ENCODE measurements around the gene RBM43. TPM values are rescaled to one million over a fixed set of nuclear protein-coding genes. Genes with fewer than 3 reads are reported as not detected.

RBM43 gene
- total RNA-seq, 6 donors from 2014 or later, result 4.4 to 16.8 (median 8.1) TPM

GRCh38 chr2:151265991-151266390, 4.3 kb upstream of the RBM43 start:
- Histone ChIP-seq H3K27ac (no peak overlapping the region), H3K9me3 (no peaks in the 10 kb centered on the region), H3K36me3 (peaks cover under 1 to 13% (median 8%) of the 10 kb centered on the region in 4 donors), H3K4me1 (peaks cover 0 to 8% (median 5%) of the 10 kb centered on the region in 4 donors), H3K27me3 (no peaks in the 10 kb centered on the region), H3K4me3 (no peak overlapping the region)
- no peak for TF ChIP-seq EP300 (IDR thresholded peaks at IDR 0.05)
- TF ChIP-seq POLR2A (IDR thresholded peaks at IDR 0.05), result no peak
- no peak for TF ChIP-seq POLR2AphosphoS5 (IDR thresholded peaks at IDR 0.05)
- TF ChIP-seq, protein P1, sequence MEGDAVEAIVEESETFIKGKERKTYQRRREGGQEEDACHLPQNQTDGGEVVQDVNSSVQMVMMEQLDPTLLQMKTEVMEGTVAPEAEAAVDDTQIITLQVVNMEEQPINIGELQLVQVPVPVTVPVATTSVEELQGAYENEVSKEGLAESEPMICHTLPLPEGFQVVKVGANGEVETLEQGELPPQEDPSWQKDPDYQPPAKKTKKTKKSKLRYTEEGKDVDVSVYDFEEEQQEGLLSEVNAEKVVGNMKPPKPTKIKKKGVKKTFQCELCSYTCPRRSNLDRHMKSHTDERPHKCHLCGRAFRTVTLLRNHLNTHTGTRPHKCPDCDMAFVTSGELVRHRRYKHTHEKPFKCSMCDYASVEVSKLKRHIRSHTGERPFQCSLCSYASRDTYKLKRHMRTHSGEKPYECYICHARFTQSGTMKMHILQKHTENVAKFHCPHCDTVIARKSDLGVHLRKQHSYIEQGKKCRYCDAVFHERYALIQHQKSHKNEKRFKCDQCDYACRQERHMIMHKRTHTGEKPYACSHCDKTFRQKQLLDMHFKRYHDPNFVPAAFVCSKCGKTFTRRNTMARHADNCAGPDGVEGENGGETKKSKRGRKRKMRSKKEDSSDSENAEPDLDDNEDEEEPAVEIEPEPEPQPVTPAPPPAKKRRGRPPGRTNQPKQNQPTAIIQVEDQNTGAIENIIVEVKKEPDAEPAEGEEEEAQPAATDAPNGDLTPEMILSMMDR (IDR thresholded peaks at IDR 0.05), result no peak
- DNase-seq (no peak), ATAC-seq (ENCODE audit: low FRiP score in 2 of 2) (no peak)

DNA sequence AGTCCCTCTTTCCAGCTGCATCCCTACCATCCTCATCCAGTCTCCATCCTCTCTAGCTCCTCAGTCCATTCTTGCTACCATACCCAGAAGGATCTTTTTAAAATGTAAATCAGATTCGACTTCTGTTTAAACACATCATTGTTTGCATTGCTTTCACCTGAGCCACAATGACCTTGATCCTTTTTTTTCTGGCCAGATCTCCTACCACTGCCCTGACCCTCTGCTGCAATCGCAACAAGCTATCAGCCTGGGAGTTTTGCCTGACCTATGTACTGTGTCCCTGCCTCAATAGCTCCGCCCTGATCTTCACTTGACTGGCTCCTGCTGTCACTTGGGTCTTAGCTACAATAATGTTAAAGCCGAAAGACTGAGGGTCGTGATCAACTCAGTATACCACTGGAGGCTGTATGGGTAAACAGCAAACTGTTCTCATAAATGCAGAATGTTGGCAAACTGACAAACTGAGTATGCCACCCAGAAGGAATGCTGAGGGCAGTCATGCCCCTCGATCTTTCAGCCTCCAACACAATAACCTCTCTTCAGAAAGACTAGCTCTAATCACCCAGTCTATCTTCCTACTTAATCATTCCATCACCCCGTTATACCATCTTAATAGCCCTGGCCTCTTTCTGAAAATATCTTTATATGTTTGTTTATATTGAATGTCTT, 2.6 kb upstream of the RBM43 start:
- H3K27ac ChIP-seq, result no peak overlapping the region
- no peaks in the 10 kb centered on the region for H3K27me3 ChIP-seq
- TF ChIP-seq, protein P1 (IDR thresholded peaks at IDR 0.05), result no peak
- TF ChIP-seq EP300 (IDR thresholded peaks at IDR 0.05), result no peak
- no peak for TF ChIP-seq POLR2AphosphoS5 (IDR thresholded peaks at IDR 0.05)
- TF ChIP-seq POLR2A (IDR thresholded peaks at IDR 0.05), result no peak
- 78 to 80% methylated on average over 7 of the region's 7 CpGs for WGBS, 2 donors
- H3K4me3 ChIP-seq, result no peak overlapping the region
- H3K36me3 ChIP-seq, result no peaks in the 10 kb centered on the region
- ATAC-seq (ENCODE audit: low FRiP score in 2 of 2) (no peak), DNase-seq (no peak)
- no peaks in the 10 kb centered on the region for H3K9me3 ChIP-seq
- H3K4me1 ChIP-seq, result peaks cover 4 to 17% (median 8%) of the 10 kb centered on the region in 4 donors

DNA sequence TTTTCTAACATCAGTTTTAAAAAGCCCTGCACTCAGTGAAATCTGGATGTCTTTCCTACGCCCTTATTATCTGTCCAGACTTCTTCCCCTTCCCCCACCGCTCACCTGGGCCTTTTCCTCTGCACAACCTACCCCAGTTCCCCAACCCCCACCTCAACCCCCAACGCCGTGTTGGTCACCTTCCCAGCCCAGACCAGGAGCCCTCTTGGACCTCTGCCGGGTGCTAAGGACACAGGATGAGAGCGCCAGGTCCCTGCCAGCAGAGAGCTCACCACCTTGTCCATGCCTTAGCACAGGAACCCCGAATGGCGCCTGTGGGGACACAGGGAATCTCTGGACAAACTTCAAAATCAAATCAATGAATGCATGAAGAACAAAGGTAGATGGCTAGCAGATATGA, 966 bp upstream of the RBM43 start:
- Histone ChIP-seq H3K9me3 (no peaks in the 10 kb centered on the region), H3K4me3 (no peak overlapping the region), H3K36me3 (no peaks in the 10 kb centered on the region), H3K4me1 (peaks cover 4 to 17% (median 8%) of the 10 kb centered on the region in 4 donors), H3K27ac (no peak overlapping the region), H3K27me3 (no peaks in the 10 kb centered on the region)
- 85 to 89% methylated on average over 8 of the region's 8 CpGs for WGBS, 2 donors
- DNase-seq (no peak), ATAC-seq (ENCODE audit: low FRiP score in 2 of 2) (no peak)
- TF ChIP-seq, protein P1 (IDR thresholded peaks at IDR 0.05), result no peak
- no peak for TF ChIP-seq EP300 (IDR thresholded peaks at IDR 0.05)

DNA sequence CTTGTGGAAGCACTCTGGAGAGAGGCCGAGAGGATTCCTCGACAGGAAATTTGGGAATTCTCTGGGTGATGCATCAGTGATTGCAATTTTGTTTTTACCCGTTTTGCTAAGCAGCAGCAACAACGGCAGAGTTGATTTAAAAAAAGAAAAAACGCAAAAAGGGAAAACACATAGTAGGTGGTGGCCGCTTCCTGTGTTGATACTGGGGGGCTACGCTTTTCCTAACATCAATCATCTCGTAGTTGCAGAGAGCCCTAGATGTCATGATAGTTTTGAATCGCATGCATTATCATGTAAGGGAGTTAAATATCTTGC, 271 bp upstream of the RBM43 start:
- peak overlapping the region; percentile 78 to 95 (median 92) for H3K4me3 ChIP-seq
- TF ChIP-seq, protein P1 (IDR thresholded peaks at IDR 0.05), result no peak
- TF ChIP-seq POLR2AphosphoS5 (IDR thresholded peaks at IDR 0.05) (no peak), EP300 (IDR thresholded peaks at IDR 0.05) (no peak), POLR2A (IDR thresholded peaks at IDR 0.05) (no peak)
- H3K27ac ChIP-seq, result peak overlapping the region; percentile 96 to 99 (median 97)
- ATAC-seq (ENCODE audit: low FRiP score in 2 of 2) (no peak), DNase-seq (no peak)
- H3K4me1 ChIP-seq, result peaks cover 6 to 17% (median 8%) of the 10 kb centered on the region in 4 donors
- WGBS, 2 donors, result 1 to 2% methylated on average over 9 of the region's 9 CpGs
- H3K36me3 ChIP-seq, result no peaks in the 10 kb centered on the region
- no peaks in the 10 kb centered on the region for H3K27me3 ChIP-seq
- H3K9me3 ChIP-seq, result no peaks in the 10 kb centered on the region

DNA sequence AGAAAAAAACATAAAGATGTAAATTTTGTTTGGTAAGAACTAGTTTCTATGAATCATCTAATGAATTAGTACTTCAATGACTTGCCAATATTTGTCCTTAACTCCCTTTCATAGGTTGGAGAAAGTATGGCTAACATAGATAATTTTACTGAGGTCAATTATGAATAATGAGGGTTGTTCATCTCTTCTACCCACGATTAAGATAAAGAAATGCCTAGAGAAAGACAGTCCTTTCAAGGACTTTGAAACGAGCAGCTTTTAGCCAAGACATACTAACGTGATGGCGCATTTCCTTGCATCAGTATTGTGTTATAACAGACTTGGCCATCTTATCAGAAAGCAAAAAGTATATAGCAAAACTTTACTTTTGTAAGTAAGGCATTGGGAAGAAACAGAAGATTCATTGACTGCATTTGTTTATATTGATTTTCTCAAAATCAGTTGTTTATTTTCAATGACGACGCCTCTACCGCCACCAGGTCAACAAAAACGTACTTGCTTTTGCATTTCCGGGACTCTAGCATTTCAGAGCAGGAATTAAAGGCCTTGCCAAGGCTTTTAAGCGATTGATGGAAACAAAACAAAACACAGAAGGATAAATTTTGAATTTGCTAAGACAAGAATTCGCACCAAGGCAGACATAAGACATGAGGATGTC, 961 bp downstream of the RBM43 start:
- Histone ChIP-seq H3K27me3 (no peaks in the 10 kb centered on the region), H3K9me3 (no peaks in the 10 kb centered on the region), H3K36me3 (no peaks in the 10 kb centered on the region), H3K27ac (peak overlapping the region; percentile 96 to 99 (median 97)), H3K4me1 (peaks cover 6 to 17% (median 9%) of the 10 kb centered on the region in 4 donors), H3K4me3 (peak overlapping the region; percentile 78 to 95 (median 92))
- 7 to 8% methylated on average over 11 of the region's 11 CpGs for WGBS, 2 donors
- DNase-seq, result no peak
- TF ChIP-seq POLR2A (IDR thresholded peaks at IDR 0.05) (no peak), POLR2AphosphoS5 (IDR thresholded peaks at IDR 0.05) (no peak)
- ATAC-seq (ENCODE audit: low FRiP score in 2 of 2), result no peak
